HUDEP-2 (cell line): Measurements from ENCODE around the gene LSM4.
"Not testable (repeated sequence)": the region's sequence is repeated elsewhere in the genome, so short reads cannot be mapped to it uniquely, and the experiment has no call there.

ENCODE experiments used
- DNase-seq, 76 experiments: peaks; one replicate each; lab custom pipeline; 2025; ENCODE audit not compliant: unreplicated experiment in 76 of 76; lab: John Stamatoyannopoulos, UW

Gene LSM4

GRCh38 chr19:18340990-18341868 is 18.4 kb upstream of the LSM4 start:
- DNase-seq: peak in 69 of 76 experiments; percentile 25 to 88 (median 70)

- DNase-seq: peak in 68 of 76 experiments; percentile 22 to 89 (median 70)
Observed at GRCh38 chr19:18340190-18340989, 17.5 kb upstream of the LSM4 start, which contains the start of gene PGPEP1. Gene PGPEP1, plus strand, starts transcription at chr19:18340598. Its CDS starts 84 bp downstream, at chr19:18340682.

DNA sequence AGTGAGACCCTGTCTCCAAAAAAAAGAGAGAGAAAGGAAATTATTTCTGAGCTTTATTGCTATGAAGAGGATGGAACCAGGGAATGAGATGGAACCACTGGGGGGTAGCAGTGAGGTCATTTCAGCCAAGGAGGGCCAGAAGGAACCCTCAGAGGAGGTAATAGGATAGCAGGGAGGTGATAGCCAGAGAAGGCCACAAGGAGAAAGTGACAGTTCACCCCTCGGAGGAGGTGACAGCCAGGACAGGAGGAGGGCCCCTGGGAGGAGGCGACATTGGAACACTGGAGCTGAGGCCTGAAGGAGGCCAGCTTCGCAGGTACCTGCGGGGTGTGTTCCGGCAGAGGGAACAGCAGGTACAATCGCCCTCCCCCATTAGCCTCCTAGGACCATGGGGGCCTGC is 16.8 kb upstream of the LSM4 start:
- peak in 56 of 76 experiments; percentile 7 to 69 (median 36) for DNase-seq

DNA sequence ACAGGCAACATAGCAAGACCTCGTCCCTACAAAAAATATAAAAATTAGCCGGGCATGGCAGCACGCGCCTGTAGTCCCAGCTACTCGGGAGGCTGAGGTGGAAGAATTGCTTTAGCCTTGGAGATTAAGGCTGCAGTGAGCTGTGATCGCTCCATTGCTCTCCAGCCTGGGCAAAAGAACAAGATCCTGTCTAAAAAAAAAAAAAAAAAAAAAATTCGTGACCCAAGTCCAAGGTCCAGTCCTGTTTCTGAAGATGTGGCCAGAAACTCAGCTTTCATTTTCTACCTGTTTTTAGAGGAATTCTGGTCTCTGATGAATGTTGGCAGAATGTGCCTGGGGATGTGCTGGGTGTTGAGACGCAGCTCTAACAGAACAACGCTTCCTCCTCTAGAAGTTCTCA is 15.7 kb upstream of the LSM4 start:
- no peak for DNase-seq

DNA sequence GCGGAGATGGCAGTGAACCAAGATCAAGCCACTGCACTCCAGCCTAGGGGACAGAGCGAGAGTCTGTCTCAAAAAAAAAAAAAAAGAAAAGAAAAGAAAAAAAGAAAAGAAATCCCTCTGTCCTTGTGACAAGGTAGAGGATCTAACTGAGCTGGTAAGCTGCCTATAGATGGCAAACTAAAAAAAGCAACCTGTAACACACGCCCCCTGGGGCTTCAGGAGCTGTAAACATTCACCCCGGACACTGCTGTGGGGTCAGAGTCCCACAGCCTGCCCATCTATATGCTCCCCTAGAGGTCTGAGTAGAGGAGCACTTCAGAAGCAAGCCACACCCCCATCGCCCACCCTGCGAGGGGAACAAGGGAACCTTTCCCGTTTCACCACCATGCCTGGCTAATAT is 13.2 kb upstream of the LSM4 start:
- no peak for DNase-seq

- no peak for DNase-seq
Observed at GRCh38 chr19:18333680-18334079, 10.8 kb upstream of the LSM4 start.

DNA sequence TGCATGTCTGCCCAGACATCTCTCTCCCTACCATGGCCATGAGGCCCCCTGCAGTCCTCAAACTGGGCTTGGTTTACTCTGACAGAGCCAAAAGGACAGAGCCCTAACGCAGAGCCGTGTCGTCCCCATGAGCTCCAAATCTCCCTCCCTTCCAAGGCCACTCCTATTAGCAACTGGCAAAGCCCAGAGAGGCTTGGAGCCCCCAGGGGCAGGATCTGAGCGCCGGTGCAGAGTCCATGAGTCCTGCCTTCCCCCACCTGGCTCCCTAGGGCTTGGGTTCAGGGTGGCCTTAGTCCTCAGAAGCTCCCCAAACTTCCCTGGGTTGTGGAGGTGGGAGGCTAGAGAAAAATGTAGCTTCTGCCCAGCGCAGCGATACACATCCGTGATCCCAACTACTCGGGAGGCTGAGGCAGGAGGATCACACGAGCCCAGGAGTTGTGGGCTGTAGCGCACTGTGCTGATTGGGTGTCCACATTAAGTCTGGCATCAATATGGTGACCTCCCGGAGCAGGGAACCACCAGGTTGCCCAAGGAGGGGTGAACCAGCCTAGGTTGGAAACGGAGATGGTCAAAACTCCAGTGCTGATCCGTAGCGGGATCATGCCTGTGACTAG is 10.1 kb upstream of the LSM4 start:
- DNase-seq: no peak

DNA sequence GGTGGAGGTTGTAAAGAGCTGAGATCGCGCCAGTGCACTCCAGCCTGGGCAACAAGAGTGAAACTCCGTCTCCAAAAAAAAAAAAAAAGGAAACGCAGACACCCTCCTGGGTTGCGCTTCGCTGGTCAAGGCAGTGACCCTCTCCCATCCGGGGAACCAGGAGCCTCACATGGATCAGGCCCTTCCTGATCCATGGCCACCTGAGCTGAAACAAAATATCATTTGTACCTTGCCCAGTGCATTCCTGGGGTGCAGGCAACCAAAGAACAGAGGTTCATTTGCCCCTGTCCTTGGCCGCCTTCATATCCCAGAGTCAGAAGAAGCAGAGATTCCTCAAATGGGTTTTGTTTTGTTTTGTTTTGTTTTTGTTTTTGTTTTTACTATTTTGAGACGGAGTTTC is 8.0 kb upstream of the LSM4 start:
- DNase-seq: no peak

DNA sequence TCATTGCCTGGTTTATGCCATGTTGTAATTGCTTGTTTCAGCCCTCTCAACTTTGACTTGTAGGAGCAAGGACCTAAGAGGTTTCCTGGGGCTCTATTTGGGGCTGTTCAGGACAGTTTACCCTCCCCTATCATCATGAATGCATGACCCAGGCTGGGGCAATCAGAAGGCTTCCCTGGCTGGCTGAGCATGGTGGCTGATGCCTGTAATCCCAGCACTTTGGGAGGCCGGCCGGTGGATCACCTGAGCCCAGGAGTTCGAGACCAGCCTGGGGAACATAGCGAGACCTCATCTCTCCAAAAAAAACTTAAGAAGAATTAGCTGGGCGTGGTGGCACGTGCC is 6.1 kb upstream of the LSM4 start:
- no peak for DNase-seq

DNA sequence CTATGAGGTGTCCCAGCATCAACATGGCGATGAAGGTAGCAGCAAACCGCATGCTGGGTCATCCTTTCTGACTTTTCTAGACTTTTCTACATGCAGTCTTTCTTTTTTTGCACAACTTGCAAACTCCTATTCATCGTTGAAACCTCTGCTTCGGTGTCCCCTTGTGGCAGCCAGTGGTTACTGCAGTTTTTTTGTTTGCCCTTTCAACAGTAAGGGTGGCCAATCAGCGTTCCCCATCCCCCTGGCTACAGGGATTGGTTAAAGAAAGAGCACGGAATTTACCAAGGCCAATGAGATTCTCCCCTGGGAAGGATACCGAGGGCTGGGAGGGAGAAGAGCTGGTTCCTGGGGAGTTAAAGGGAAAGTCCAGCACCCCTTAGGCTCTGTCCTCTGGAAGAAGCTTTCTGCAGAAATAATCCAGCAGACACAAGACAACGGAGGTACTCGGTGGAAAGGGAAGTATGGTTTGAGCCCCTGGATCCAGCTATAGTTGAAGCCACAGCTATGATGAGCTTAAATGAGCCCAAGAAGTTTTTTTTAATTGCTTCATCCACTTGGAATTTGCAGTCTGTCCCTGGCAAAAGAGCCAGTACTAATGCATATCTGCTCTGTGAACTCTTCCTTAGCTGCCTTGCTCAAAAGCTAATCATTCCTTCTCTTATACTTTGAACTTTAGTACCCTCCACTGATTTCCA is 5.6 kb upstream of the LSM4 start:
- DNase-seq: peak in 74 of 76 experiments; percentile 40 to 98 (median 88)

DNA sequence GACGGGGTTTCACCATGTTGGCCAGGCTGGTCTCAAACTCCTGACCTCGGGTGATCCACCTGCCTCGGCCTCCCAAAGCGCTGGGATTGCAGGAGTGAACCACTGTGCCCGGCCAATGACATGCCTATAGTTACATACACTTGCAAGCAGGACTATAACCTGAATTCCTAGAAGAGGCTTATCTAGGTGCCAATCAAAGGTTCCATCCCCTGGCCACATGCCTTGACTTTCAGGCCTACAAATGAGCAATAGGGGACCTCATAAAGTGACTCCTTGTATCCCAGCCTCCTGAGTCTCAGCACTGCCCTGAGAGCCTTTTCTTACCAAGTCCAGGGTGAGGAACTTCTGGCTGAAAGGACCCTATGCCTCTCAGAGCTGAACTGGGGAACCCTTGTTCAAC is 3.9 kb upstream of the LSM4 start:
- DNase-seq: no peak

GRCh38 chr19:18324373-18324731 is 1.5 kb upstream of the LSM4 start:
- not testable (repeated sequence) for DNase-seq

DNA sequence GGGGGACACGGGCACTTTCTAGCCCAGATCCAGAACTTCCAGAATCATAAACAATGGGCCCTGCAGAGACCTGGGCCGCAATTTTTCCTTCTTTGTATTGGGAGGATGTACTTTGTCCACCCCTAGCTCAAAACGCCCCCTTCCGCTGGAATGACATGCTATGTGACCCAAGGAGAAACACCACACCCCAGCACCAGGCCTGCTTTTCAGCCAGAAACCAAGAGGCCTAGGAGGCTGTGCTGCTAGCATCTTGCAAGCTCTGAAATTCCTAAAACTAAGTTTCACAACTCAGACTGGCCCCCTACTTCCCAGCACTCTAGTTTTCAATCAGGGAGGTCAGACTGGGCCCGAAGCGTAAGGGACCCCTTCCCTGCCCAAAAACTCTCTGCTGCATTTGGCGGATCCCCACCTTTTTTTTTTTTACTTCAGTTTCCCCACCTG is 538 bp downstream of the LSM4 start:
- DNase-seq: peak in 67 of 76 experiments; percentile 19 to 83 (median 65)

GRCh38 chr19:18321734-18322102 is 1.2 kb downstream of the LSM4 start:
- peak in 10 of 76 experiments; percentile 8 to 37 (median 24) for DNase-seq

DNA sequence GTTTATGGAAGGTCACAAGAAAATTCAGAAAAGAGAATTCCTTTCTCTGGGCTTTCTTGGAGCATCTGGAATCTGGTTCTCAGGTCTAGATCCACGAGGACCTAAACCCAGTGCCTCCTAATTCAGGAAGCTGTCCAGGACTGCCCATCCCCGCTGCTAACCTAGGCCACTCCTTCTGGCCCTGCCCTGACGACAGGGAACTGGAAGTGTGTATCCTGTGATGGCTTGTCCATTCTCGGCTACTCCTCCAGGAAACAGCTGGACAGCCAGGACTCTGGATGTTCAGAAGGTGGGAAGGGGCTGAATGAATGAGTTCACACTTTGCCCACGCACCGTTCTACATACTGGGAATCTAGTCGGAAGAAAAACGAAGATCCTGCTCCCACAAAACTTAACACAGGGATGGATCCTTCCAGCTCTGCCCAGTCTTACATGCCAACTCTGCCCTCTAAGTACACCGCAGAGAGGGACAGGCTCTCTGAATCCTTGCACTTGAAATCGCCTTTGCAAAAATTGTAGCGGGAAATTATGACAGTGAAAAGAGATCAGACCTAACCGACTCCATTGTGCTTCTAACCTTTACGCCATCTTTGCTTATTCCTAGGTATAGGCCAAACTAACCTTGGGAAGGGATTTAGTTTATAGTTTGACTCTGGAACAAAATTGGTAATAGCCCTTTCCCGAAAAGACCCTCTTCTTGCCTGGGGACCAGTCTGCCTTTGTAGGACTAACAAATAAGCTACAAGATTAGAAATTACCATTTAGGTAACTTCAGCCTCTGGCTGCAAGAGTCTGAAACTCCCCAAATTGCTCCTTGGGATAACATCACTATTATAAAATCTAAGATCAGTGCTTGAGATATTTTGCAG is 1.8 kb downstream of the LSM4 start:
- DNase-seq: no peak

DNA sequence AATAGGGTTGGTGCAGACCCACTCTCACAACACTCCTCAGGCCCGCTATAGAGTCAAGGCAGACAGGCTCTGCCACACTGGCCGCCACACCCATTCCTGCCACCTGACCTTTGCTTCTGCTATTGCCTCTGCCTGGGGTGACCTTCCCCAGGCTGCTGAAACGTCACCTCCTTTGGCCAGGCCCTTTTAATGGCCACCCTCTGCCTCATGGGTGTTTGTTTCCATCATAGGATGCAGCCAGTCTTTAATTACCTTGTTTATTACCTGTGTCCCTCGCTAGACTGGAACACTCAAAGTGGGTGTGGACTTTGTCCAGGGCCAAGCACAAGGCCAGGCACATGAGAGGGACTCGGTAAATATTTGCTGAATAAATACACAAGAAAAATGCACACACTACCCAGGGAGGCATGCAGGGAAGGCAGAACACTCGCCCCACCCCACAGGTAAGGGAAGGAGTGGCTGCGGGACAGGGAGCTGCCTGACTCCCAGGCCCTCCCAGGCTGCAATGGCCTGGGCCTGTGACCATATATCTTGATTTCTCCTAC is 3.2 kb downstream of the LSM4 start:
- DNase-seq: peak in 1 of 76 experiments; percentile 13

DNA sequence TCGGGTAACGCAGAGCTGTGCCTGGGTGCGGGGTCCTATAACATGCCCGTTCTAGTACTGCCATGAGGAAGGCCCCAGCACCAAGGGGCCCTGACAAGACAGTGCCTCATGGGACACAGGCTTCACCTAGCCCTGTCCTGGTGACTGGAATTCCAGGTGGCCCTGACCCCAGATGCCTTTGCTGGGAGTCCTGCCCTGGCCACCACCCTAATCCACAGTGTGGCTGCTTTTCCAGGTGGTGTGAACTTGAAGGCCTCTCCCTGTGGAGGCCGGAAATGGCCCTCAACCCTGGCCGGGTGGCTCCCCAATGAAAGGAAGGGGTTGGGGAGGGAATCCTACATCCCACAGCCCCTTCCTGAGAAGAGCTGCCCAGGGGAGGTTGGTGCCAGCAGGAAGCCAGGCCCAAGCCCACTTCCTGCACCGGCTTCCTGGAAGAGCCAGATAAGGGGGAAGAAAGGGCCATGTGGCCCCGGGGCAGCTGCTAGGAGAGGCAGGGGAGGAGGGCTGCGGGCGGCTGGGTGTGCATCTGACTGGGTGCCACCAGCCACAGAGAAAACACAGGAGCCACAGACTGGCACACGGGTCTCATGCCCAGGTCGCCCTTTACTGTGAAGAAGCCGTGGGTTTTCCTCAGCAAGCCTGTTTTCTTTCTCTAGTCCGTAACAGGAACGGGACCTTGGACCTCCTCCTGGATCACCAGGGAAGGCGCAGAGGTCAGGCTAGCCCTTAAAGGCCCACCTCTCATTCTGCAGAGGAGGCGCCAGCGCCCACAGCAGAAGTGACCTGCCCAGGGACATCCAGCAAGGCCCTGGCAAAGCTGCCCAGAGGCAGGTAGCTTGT is 4.7 kb downstream of the LSM4 start:
- peak in 68 of 76 experiments; percentile 35 to 86 (median 69) for DNase-seq

GRCh38 chr19:18313398-18313797 is 9.5 kb downstream of the LSM4 start:
- DNase-seq: no peak
